ENCODE results near the gene LARP4B. TPM values are rescaled to one million over a fixed set of nuclear protein-coding genes. Genes with fewer than 3 reads are reported as not detected.

Gene LARP4B
- total RNA-seq, 4 donors from 2014 or later: 51.2 to 60.8 (median 56.5) TPM

GRCh38 chr10:810351-810846 lies 121.1 kb downstream of the LARP4B start:
- no peak for TF ChIP-seq CTCF (IDR thresholded peaks at IDR 0.05; ENCODE audit: low read depth)

- TF ChIP-seq CTCF (IDR thresholded peaks at IDR 0.05; ENCODE audit: low read depth): no peak
These were observed 121.7 kb downstream of the LARP4B start for GRCh38 chr10:809671-810350.

GRCh38 chr10:807958-808353 lies 123.5 kb downstream of the LARP4B start:
- no peak for TF ChIP-seq CTCF (IDR thresholded peaks at IDR 0.05; ENCODE audit: low read depth)

GRCh38 chr10:807163-807957 lies 124.1 kb downstream of the LARP4B start:
- no peak for TF ChIP-seq CTCF (IDR thresholded peaks at IDR 0.05; ENCODE audit: low read depth)

- TF ChIP-seq CTCF (IDR thresholded peaks at IDR 0.05; ENCODE audit: low read depth): no peak
These were observed 124.9 kb downstream of the LARP4B start for GRCh38 chr10:806451-807162.

GRCh38 chr10:805620-806305 lies 125.7 kb downstream of the LARP4B start:
- TF ChIP-seq CTCF (IDR thresholded peaks at IDR 0.05; ENCODE audit: low read depth): no peak

Data from subcutaneous adipose tissue (tissue), 4 donors.